ENCODE measurements around the gene PTPRH.

Gene PTPRH

GRCh38 chr19:55250262-55251036, 41.1 kb upstream of the PTPRH start:
- DNase-seq (ENCODE audit: low spot score), result no peak
- in situ Hi-C loops (cut with MboI; ENCODE audit: low pct_unique_long_range_greater_than_20kb, low sequenced_read_pairs, unreplicated experiment), result no loop called here
- no peak for TF ChIP-seq CTCF (IDR thresholded peaks at IDR 0.05; ENCODE audit: extremely low read depth, insufficient read depth, missing control alignments)

- in situ Hi-C loops (cut with MboI; ENCODE audit: low pct_unique_long_range_greater_than_20kb, low sequenced_read_pairs, unreplicated experiment), result no loop called here
- no peak for TF ChIP-seq CTCF (IDR thresholded peaks at IDR 0.05; ENCODE audit: extremely low read depth, insufficient read depth, missing control alignments)
- DNase-seq (ENCODE audit: low spot score), result no peak
These were observed 40.5 kb upstream of the PTPRH start for GRCh38 chr19:55249841-55250240.

- TF ChIP-seq CTCF (IDR thresholded peaks at IDR 0.05; ENCODE audit: extremely low read depth, insufficient read depth, missing control alignments), result no peak
- in situ Hi-C loops (cut with MboI; ENCODE audit: low pct_unique_long_range_greater_than_20kb, low sequenced_read_pairs, unreplicated experiment), result no loop called here
- no peak for DNase-seq (ENCODE audit: low spot score)
These were observed 39.4 kb upstream of the PTPRH start for GRCh38 chr19:55248704-55249103.

GRCh38 chr19:55248166-55248675, 38.9 kb upstream of the PTPRH start:
- in situ Hi-C loops (cut with MboI; ENCODE audit: low pct_unique_long_range_greater_than_20kb, low sequenced_read_pairs, unreplicated experiment), result no loop called here
- DNase-seq (ENCODE audit: low spot score), result no peak
- TF ChIP-seq CTCF (IDR thresholded peaks at IDR 0.05; ENCODE audit: extremely low read depth, insufficient read depth, missing control alignments), result no peak

- in situ Hi-C loops (cut with MboI; ENCODE audit: low pct_unique_long_range_greater_than_20kb, low sequenced_read_pairs, unreplicated experiment), result no loop called here
- no peak for DNase-seq (ENCODE audit: low spot score)
These were observed 38.4 kb upstream of the PTPRH start for GRCh38 chr19:55247621-55248099.

More at GRCh38 chr19:55247621-55248099, 38.4 kb upstream of the PTPRH start:
- no peak for TF ChIP-seq CTCF (IDR thresholded peaks at IDR 0.05; ENCODE audit: extremely low read depth, insufficient read depth, missing control alignments)

Data from GM13977 (cell line).